Muscle of leg (tissue), 16 donors: ENCODE results near the gene KRT79. TPM values are rescaled to one million over a fixed set of nuclear protein-coding genes. Genes with fewer than 3 reads are reported as not detected.
"Not testable (repeated sequence)": the region's sequence is repeated elsewhere in the genome, so short reads cannot be mapped to it uniquely, and the experiment has no call there.

Experiments used
- DNase-seq: peaks from one replicate; pipeline ENCODE4 v3.0.0; 2013
- H3K27ac ChIP-seq: one replicate; pipeline ENCODE4 v1.5.1; 2013; ENCODE audit warnings: mild to moderate bottlenecking, low read length, control low read depth
- H3K27me3 ChIP-seq: one replicate; pipeline ENCODE4 v1.6.1; 2013; ENCODE audit warnings: low read length; ENCODE audit not compliant: control insufficient read depth, insufficient read depth
- H3K36me3 ChIP-seq: one replicate; pipeline ENCODE4 v1.6.1; 2013; ENCODE audit warnings: low read length; ENCODE audit not compliant: control insufficient read depth, insufficient read depth
- H3K4me1 ChIP-seq: one replicate; pipeline ENCODE4 v1.6.1; 2013; ENCODE audit warnings: low read length; ENCODE audit not compliant: control insufficient read depth, insufficient read depth
- H3K4me3 ChIP-seq: one replicate; pipeline ENCODE4 v1.5.1; 2013; ENCODE audit warnings: low read length, control low read depth
- H3K9me3 ChIP-seq: replicated peaks from 2 replicates; pipeline ENCODE4 v1.6.1; 2013; ENCODE audit warnings: low read depth, low read length; ENCODE audit not compliant: control insufficient read depth
- WGBS: methylation state at CpG from one replicate; pipeline ENCODE4 v1.1.5; 2013; ENCODE audit warnings: missing lambda C conversion rate; ENCODE audit not compliant: insufficient coverage; 5-methylcytosine and 5-hydroxymethylcytosine counted together
- long read RNA-seq, 11 donors: transcript quantifications; one replicate each; lab custom pipeline, GENCODE V29; 2026
- polyA plus RNA-seq, 8 donors: library from polyadenylated mRNA; unstranded; fragments of 120-200 nt; gene quantifications; one replicate each; pipeline versions ENCODE4 v1.2.1 to v1.2.3, GENCODE V29; 2013; ENCODE audit warnings: inconsistent platforms in 1 of 8, low replicate concordance in 1 of 8; ENCODE audit not compliant: insufficient read length in 8 of 8, insufficient read depth in 1 of 8
- total RNA-seq: library from RNA; stranded (reverse); fragments of 120-200 nt; gene quantifications from one replicate; pipeline ENCODE4 v1.2.4, GENCODE V29; 2013

The KRT79 gene
- total RNA-seq (not detected), polyA plus RNA-seq (not detected)
- long read RNA-seq, donor 1 = 0 reads
- long read RNA-seq, donor 2 = 0 reads
- long read RNA-seq, donor 3 = 0 reads
- long read RNA-seq, donor 4 = 0 reads
- long read RNA-seq, donor 5 = 0 reads
- long read RNA-seq, donor 6 = 0 reads
- long read RNA-seq, donor 7 = 0 reads
- long read RNA-seq, donor 8 = 0 reads
- long read RNA-seq, donor 9 = 0 reads
- long read RNA-seq, donor 10 = 0 reads
- long read RNA-seq, donor 11 = 0 reads

GRCh38 chr12:52833922-52834726 lies at the start of gene KRT79:
Gene KRT79, minus strand, starts transcription at chr12:52834311. Its CDS starts 51 bp downstream, at chr12:52834260.
- Histone ChIP-seq H3K27ac (no peak within 1 kb of the TSS), H3K27me3 (peaks cover 24% of the 10 kb centered on the region), H3K9me3 (no peaks in the 10 kb centered on the region), H3K4me1 (no peaks in the 10 kb centered on the region), H3K36me3 (no peaks in the 10 kb centered on the region), H3K4me3 (no peak within 1 kb of the TSS)
- DNase-seq = no peak
- 87% methylated on average over 15 of the region's 22 CpGs for WGBS

DNA sequence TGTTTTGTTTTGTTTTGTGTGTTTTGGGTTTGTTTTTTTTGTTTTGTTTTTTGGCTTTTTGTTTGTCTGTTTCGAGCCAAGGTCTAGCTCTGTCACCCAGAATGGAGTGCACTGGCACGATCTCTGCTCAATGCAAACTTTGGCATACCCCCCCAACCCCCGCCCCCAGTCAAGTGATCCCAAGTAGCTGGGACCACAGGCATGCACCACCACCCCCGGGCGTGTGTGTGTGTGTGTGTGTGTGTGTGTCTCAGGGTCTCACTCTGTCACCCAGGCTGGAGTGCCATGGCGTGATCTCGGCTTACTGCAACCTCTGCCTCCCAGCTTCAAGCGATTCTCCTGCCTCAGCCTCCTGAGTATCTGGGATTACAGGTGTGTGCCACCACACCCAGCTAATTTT lies 46.4 kb upstream of the KRT79 start:
- not testable (repeated sequence) for H3K27me3 ChIP-seq, H3K27ac ChIP-seq, H3K4me3 ChIP-seq, H3K9me3 ChIP-seq, DNase-seq, H3K36me3 ChIP-seq
- WGBS = 60% methylated on average over 2 of the region's 8 CpGs
- H3K4me1 ChIP-seq = peaks cover 20% of the 10 kb centered on the region

- Histone ChIP-seq H3K4me3 (no peak overlapping the region), H3K4me1 (peaks cover 26% of the 10 kb centered on the region), H3K36me3 (no peaks in the 10 kb centered on the region), H3K27me3 (peaks cover 3% of the 10 kb centered on the region), H3K9me3 (no peaks in the 10 kb centered on the region), H3K27ac (no peak overlapping the region)
- peak; percentile 88 for DNase-seq
- 5% methylated on average over 23 of the region's 38 CpGs for WGBS
Observed at GRCh38 chr12:52879394-52880351, 45.6 kb upstream of the KRT79 start.

- H3K9me3 ChIP-seq = no peaks in the 10 kb centered on the region
- WGBS = 51% methylated on average over 10 of the region's 17 CpGs
- H3K4me1 ChIP-seq = peaks cover 34% of the 10 kb centered on the region
- no peak overlapping the region for H3K4me3 ChIP-seq
- no peak for DNase-seq
- no peak overlapping the region for H3K27ac ChIP-seq
- H3K36me3 ChIP-seq = no peaks in the 10 kb centered on the region
- H3K27me3 ChIP-seq = peaks cover 10% of the 10 kb centered on the region
Observed at GRCh38 chr12:52878507-52879393, 44.6 kb upstream of the KRT79 start.

- H3K4me3 ChIP-seq = no peak overlapping the region
- H3K36me3 ChIP-seq = no peaks in the 10 kb centered on the region
- peaks cover 37% of the 10 kb centered on the region for H3K4me1 ChIP-seq
- WGBS = 17% methylated on average over 3 of the region's 3 CpGs
- H3K27me3 ChIP-seq = peaks cover 15% of the 10 kb centered on the region
- DNase-seq = no peak
- no peaks in the 10 kb centered on the region for H3K9me3 ChIP-seq
- H3K27ac ChIP-seq = no peak overlapping the region
Observed at GRCh38 chr12:52877242-52877641, 43.1 kb upstream of the KRT79 start.

GRCh38 chr12:52876372-52876771 lies 42.3 kb upstream of the KRT79 start:
- no peak for DNase-seq
- 75% methylated on average over 2 of the region's 7 CpGs for WGBS

GRCh38 chr12:52874573-52875435 lies 40.7 kb upstream of the KRT79 start:
- peak overlapping the region; percentile 25 for H3K27ac ChIP-seq
- H3K4me1 ChIP-seq = peaks cover 53% of the 10 kb centered on the region
- no peak for DNase-seq
- H3K27me3 ChIP-seq = peaks cover 13% of the 10 kb centered on the region
- H3K9me3 ChIP-seq = no peaks in the 10 kb centered on the region
- 61% methylated on average over 6 of the region's 10 CpGs for WGBS
- H3K4me3 ChIP-seq = peak overlapping the region; percentile 25
- no peaks in the 10 kb centered on the region for H3K36me3 ChIP-seq

More at GRCh38 chr12:52876372-52876771, 42.3 kb upstream of the KRT79 start:
- Histone ChIP-seq H3K27ac (no peak overlapping the region), H3K9me3 (no peaks in the 10 kb centered on the region), H3K36me3 (no peaks in the 10 kb centered on the region), H3K27me3 (peaks cover 15% of the 10 kb centered on the region), H3K4me3 (no peak overlapping the region), H3K4me1 (peaks cover 43% of the 10 kb centered on the region)

- H3K27ac ChIP-seq = peak overlapping the region; percentile 51
- peaks cover 13% of the 10 kb centered on the region for H3K27me3 ChIP-seq
- 2% methylated on average over 44 of the region's 55 CpGs for WGBS
- H3K4me3 ChIP-seq = peak overlapping the region; percentile 25
- DNase-seq = peak; percentile 84
- H3K9me3 ChIP-seq = no peaks in the 10 kb centered on the region
- H3K4me1 ChIP-seq = peaks cover 45% of the 10 kb centered on the region
- no peaks in the 10 kb centered on the region for H3K36me3 ChIP-seq
Observed at GRCh38 chr12:52873832-52874572, 39.9 kb upstream of the KRT79 start.
